Endothelial cell of umbilical vein (primary cell): ENCODE measurements around the gene PUDP. TPM values are rescaled to one million over a fixed set of nuclear protein-coding genes. Genes with fewer than 3 reads are reported as not detected.

Experiments
- BruUV-seq: library from RNA; stranded (reverse); fragments of 400-500 nt; replicated peaks from 2 replicates; lab custom pipeline; 2021; lab: Mats Ljungman, UMichigan
- CTCF ChIA-PET: fragments of 300-600, 350-600 bp; sonication (Branson Sonifier 250); formaldehyde crosslinking; loops from one replicate; lab custom pipeline; 2021; ENCODE audit warnings: antibody characterized with exemption, inconsistent platforms; lab: Charles Lee
- POLR2A ChIA-PET: fragments of 300-600, 350-600 bp; sonication (Branson Sonifier 250); formaldehyde crosslinking; loops from one replicate; lab custom pipeline; 2021; ENCODE audit warnings: antibody characterized with exemption, inconsistent platforms; lab: Charles Lee
- DNase-seq: peaks from one replicate; pipeline ENCODE4 v3.0.0-alpha.2; 2011; ENCODE audit warnings: low read depth, low spot score
- FAIRE-seq: peaks from 2 replicates; lab custom pipeline; 2011; peaks lifted over from hg19 to GRCh38; lab: Jason Lieb, UNC
- H2AFZ ChIP-seq: 2 replicates; pipeline ENCODE4 v1.6.0; 2012; ENCODE audit warnings: low read depth, low read length, control low read depth, inconsistent platforms
- H3K27ac ChIP-seq: 2 replicates; pipeline ENCODE4 v1.5.1; 2011; ENCODE audit warnings: low read depth, mild to moderate bottlenecking, control low read depth, low read length, moderate library complexity; ENCODE audit not compliant: insufficient read depth
- H3K27me3 ChIP-seq, 2 experiments: 2 replicates each; pipeline versions ENCODE4 v1.6.0 to v1.6.1; 2011; ENCODE audit warnings: low read length in 2 of 2, mixed read lengths in 1 of 2; ENCODE audit not compliant: control insufficient read depth in 2 of 2, insufficient read depth in 2 of 2
- H3K36me3 ChIP-seq, 2 experiments: 2 replicates in 1 of 2; 3 replicates in 1 of 2; pipeline ENCODE4 v1.5.1; 2011; ENCODE audit warnings: low read length in 2 of 2, mild to moderate bottlenecking in 1 of 2, moderate library complexity in 1 of 2; ENCODE audit not compliant: control insufficient read depth in 2 of 2, insufficient read depth in 2 of 2; ENCODE audit errors: extremely low read depth in 1 of 2
- H3K4me1 ChIP-seq: 3 replicates; pipeline ENCODE4 v1.5.1; 2011; ENCODE audit warnings: mild to moderate bottlenecking, low read length; ENCODE audit not compliant: control insufficient read depth, insufficient read depth; ENCODE audit errors: extremely low read depth
- H3K4me2 ChIP-seq: 2 replicates; pipeline ENCODE4 v1.6.1; 2011; ENCODE audit warnings: low read length, control low read depth, mixed read lengths; ENCODE audit not compliant: insufficient read depth
- H3K4me3 ChIP-seq, 3 experiments: fragments of 200-600 bp in 1 of 3; sonication (generic), shearing (Covaris generic) in 1 of 3; replicated peaks in 1 of 3; 2 replicates each; pipeline ENCODE4 v1.5.1; 2011 to 2016; ENCODE audit warnings: control low read depth in 3 of 3, low read length in 3 of 3, mild to moderate bottlenecking in 2 of 3, inconsistent platforms in 1 of 3, low read depth in 1 of 3, moderate library complexity in 1 of 3; ENCODE audit not compliant: insufficient read depth in 1 of 3
- H3K79me2 ChIP-seq: 2 replicates; pipeline ENCODE4 v1.6.0; 2012; ENCODE audit warnings: low read length, inconsistent platforms; ENCODE audit not compliant: control insufficient read depth, insufficient read depth
- H3K9ac ChIP-seq: replicated peaks from 2 replicates; pipeline ENCODE3; 2011; ENCODE audit warnings: low read length, control low read depth; ENCODE audit not compliant: insufficient read depth; ENCODE audit errors: extremely low read depth
- H3K9me1 ChIP-seq: replicated peaks from 3 replicates; pipeline ENCODE4 v1.6.0; 2011; ENCODE audit warnings: mild to moderate bottlenecking, low read length; ENCODE audit not compliant: control insufficient read depth, insufficient read depth; ENCODE audit errors: extremely low read depth
- H3K9me3 ChIP-seq: replicated peaks from 2 replicates; pipeline ENCODE4 v1.5.1; 2012; ENCODE audit warnings: low read length, inconsistent platforms; ENCODE audit not compliant: control insufficient read depth, insufficient read depth
- H4K20me1 ChIP-seq: replicated peaks from 2 replicates; pipeline ENCODE3; 2011; ENCODE audit warnings: mild to moderate bottlenecking, low read length; ENCODE audit not compliant: control insufficient read depth, insufficient read depth; ENCODE audit errors: extremely low read depth
- CTCF ChIP-seq, 2 donors: IDR thresholded peaks; 1 replicate in 1 of 2; 2 replicates in 1 of 2; pipeline ENCODE4 v1.5.1; 2011; ENCODE audit warnings: low read length in 2 of 2, mild to moderate bottlenecking in 2 of 2, moderate library complexity in 2 of 2, control low read depth in 1 of 2, inconsistent platforms in 1 of 2, low read depth in 1 of 2; ENCODE audit not compliant: insufficient read depth in 1 of 2; ENCODE audit errors: extremely low read depth in 1 of 2
- EZH2 ChIP-seq: IDR thresholded peaks from 2 replicates; pipeline ENCODE4 v1.6.1; 2012; ENCODE audit warnings: borderline replicate concordance, low read depth, mild to moderate bottlenecking, moderate library complexity, low read length, inconsistent platforms; ENCODE audit not compliant: severe bottlenecking
- FOS ChIP-seq: IDR thresholded peaks from 2 replicates; pipeline ENCODE4 v1.6.1; 2011; ENCODE audit warnings: mild to moderate bottlenecking, low read length, moderate library complexity, borderline replicate concordance; ENCODE audit not compliant: insufficient read depth
- GATA2 ChIP-seq: IDR thresholded peaks from 2 replicates; pipeline ENCODE4 v1.7.0; 2011; ENCODE audit warnings: low read depth, mild to moderate bottlenecking, moderate library complexity, mixed read lengths, low read length; ENCODE audit not compliant: insufficient read length, insufficient read depth
- JUN ChIP-seq: IDR thresholded peaks from 2 replicates; pipeline ENCODE4 v1.6.1; 2011; ENCODE audit warnings: borderline replicate concordance, low read depth; ENCODE audit not compliant: insufficient read length, insufficient read depth
- MAX ChIP-seq: IDR thresholded peaks from 2 replicates; pipeline ENCODE4 v1.6.1; 2011; ENCODE audit not compliant: insufficient read depth, insufficient read length
- MYC ChIP-seq: IDR thresholded peaks from one replicate; pipeline ENCODE4 v1.6.1; 2011; ENCODE audit warnings: mild to moderate bottlenecking, low read depth, low read length
- POLR2A ChIP-seq: IDR thresholded peaks from 2 replicates; pipeline ENCODE4 v1.6.1; 2012; ENCODE audit warnings: low read depth, mild to moderate bottlenecking, control low read depth, low read length
- POLR2AphosphoS5 ChIP-seq: IDR thresholded peaks from 2 replicates; pipeline ENCODE4 v1.6.1; 2012; ENCODE audit warnings: low read depth, mild to moderate bottlenecking, control low read depth, low read length, moderate library complexity; ENCODE audit not compliant: insufficient read depth
- dilution Hi-C: fragments of 300-500 bp; cut with MboI; formaldehyde crosslinking; loops from one replicate; pipeline ENCODE4 v1.15.0; 2019; ENCODE audit warnings: low sequenced_read_pairs; ENCODE audit not compliant: extremely low pct_ligation_motif_present
- intact Hi-C: fragments of 100-400 bp; cut with micrococcal nuclease; formaldehyde crosslinking; loops from one replicate; pipeline ENCODE4 v1.10.0; 2022
- polyA plus RNA-seq, 4 experiments: library from polyadenylated mRNA; depleted of rRNA in 3 of 4; stranded (reverse) in 3 of 4; unstranded in 1 of 4; fragments of >200 nt; gene quantifications; 2 replicates each; pipeline versions ENCODE4 v1.2.1 to v1.2.3, GENCODE V29; 2011 to 2012; ENCODE audit warnings: missing spikeins in 1 of 4
- total RNA-seq: library from RNA; stranded (reverse); gene quantifications from 2 replicates; pipeline ENCODE4 v1.2.3, GENCODE V29; 2021

PUDP gene
- total and polyA plus RNA-seq, 2 donors (not counting 3 experiments of a cell fraction or from before 2014, with no cell fraction given) = 17.3 to 22.5 TPM

GRCh38 chrX:7168371-7168770, 20.4 kb upstream of the PUDP start:
- no peak overlapping the region for H3K9ac ChIP-seq
- no peaks in the 10 kb centered on the region for H3K9me3 ChIP-seq
- TF ChIP-seq GATA2 (no peak), EZH2 (no peak), POLR2A (no peak), FOS (no peak), JUN (no peak), MYC (no peak), POLR2AphosphoS5 (no peak), MAX (no peak), CTCF (IDR thresholded peaks at IDR 0.05; ENCODE audit: extremely low read depth in 1 of 2, insufficient read depth in 1 of 2, low read depth in 1 of 2, low read length in 2 of 2) (no peak)
- no peak overlapping the region for H3K4me3 ChIP-seq
- H3K27me3 ChIP-seq = no peaks in the 10 kb centered on the region
- intact Hi-C loops = no loop called here
- POLR2A ChIA-PET = no interaction called here
- FAIRE-seq = no peak
- no peaks in the 10 kb centered on the region for H4K20me1 ChIP-seq
- no TSS peak for BruUV-seq
- no peak overlapping the region for H2AFZ ChIP-seq
- no peaks in the 10 kb centered on the region for H3K79me2 ChIP-seq
- no peak overlapping the region for H3K4me2 ChIP-seq
- dilution Hi-C loops = no loop called here
- no peaks in the 10 kb centered on the region for H3K36me3 ChIP-seq
- H3K27ac ChIP-seq = no peak overlapping the region
- no peaks in the 10 kb centered on the region for H3K9me1 ChIP-seq
- no peak for DNase-seq
- no peaks in the 10 kb centered on the region for H3K4me1 ChIP-seq
- CTCF ChIA-PET = no interaction called here
